SK-N-SH treated with all-trans-retinoic acid at 6 μM for 48 hours (cell line): ENCODE results near the gene KCNK4.

ENCODE experiments used
- ATAC-seq: fragments of 200-7000 bp; cut with Tn5 transposase; 3 replicates; pipeline ENCODE4 v1.9.1; 2020; ENCODE audit warnings: mild to moderate bottlenecking, moderate library complexity
- ARNTL ChIP-seq: fragments of 450-650 bp; formaldehyde crosslinking; IDR thresholded peaks from 2 replicates; pipeline ENCODE4 v1.5.0; 2020; ENCODE audit warnings: low read depth, mild to moderate bottlenecking, moderate library complexity, borderline replicate concordance
- BACH2 ChIP-seq: fragments of 250-450 bp; sonication (Bioruptor Pico); IDR thresholded peaks from 2 replicates; pipeline ENCODE4 v1.9.0; 2021; ENCODE audit warnings: mild to moderate bottlenecking, borderline replicate concordance
- CREB5 ChIP-seq: fragments of 250-450 bp; sonication (Bioruptor Pico); IDR thresholded peaks from 2 replicates; pipeline ENCODE4 v1.5.1; 2020; ENCODE audit warnings: low read depth, mild to moderate bottlenecking, moderate library complexity
- CSDC2 ChIP-seq: fragments of 250-450 bp; sonication (Bioruptor Pico); IDR thresholded peaks from 2 replicates; pipeline ENCODE4 v1.5.0; 2020; ENCODE audit warnings: mild to moderate bottlenecking, moderate library complexity
- CSRNP3 ChIP-seq: fragments of 250-450 bp; sonication (Bioruptor Pico); IDR thresholded peaks from 2 replicates; pipeline ENCODE4 v1.5.1; 2021; ENCODE audit warnings: mild to moderate bottlenecking, moderate library complexity
- GLIS3 ChIP-seq: fragments of 250-450 bp; sonication (Bioruptor Pico); IDR thresholded peaks from 2 replicates; pipeline ENCODE4 v1.5.0; 2020; ENCODE audit warnings: mild to moderate bottlenecking, moderate library complexity
- PATZ1 ChIP-seq: fragments of 250-450 bp; sonication (Bioruptor Pico); IDR thresholded peaks from 2 replicates; pipeline ENCODE4 v1.8.0; 2020; ENCODE audit warnings: mild to moderate bottlenecking, moderate library complexity, borderline replicate concordance
- PPARA ChIP-seq: fragments of 250-450 bp; sonication (Bioruptor Pico); IDR thresholded peaks from 2 replicates; pipeline ENCODE4 v1.5.0; 2020; ENCODE audit warnings: mild to moderate bottlenecking, borderline replicate concordance
- RARB ChIP-seq: fragments of 250-450 bp; sonication (Bioruptor Pico); IDR thresholded peaks from 2 replicates; pipeline ENCODE4 v1.8.0; 2021; ENCODE audit warnings: mild to moderate bottlenecking, moderate library complexity
- SNAI2 ChIP-seq: fragments of 250-450 bp; sonication (Bioruptor Pico); IDR thresholded peaks from 2 replicates; pipeline ENCODE4 v1.5.0; 2020; ENCODE audit warnings: mild to moderate bottlenecking, moderate library complexity
- TCF4 ChIP-seq: fragments of 250-450 bp; sonication (Bioruptor Pico); IDR thresholded peaks from 2 replicates; pipeline ENCODE4 v1.8.0; 2021; ENCODE audit warnings: mild to moderate bottlenecking, moderate library complexity, borderline replicate concordance
- TOX ChIP-seq: fragments of 250-450 bp; sonication (Bioruptor Pico); IDR thresholded peaks from 2 replicates; pipeline ENCODE4 v1.8.0; 2021; ENCODE audit warnings: mild to moderate bottlenecking, moderate library complexity, borderline replicate concordance
- TSHZ2 ChIP-seq: fragments of 250-450 bp; sonication (Bioruptor Pico); IDR thresholded peaks from 2 replicates; pipeline ENCODE4 v1.5.0; 2020; ENCODE audit warnings: mild to moderate bottlenecking, moderate library complexity
- ZC3H10 ChIP-seq: fragments of 250-450 bp; sonication (Bioruptor Pico); IDR thresholded peaks from 2 replicates; pipeline ENCODE4 v1.5.1; 2021; ENCODE audit warnings: mild to moderate bottlenecking, moderate library complexity
- ZFP3 ChIP-seq: fragments of 250-450 bp; sonication (Bioruptor Pico); IDR thresholded peaks from 2 replicates; pipeline ENCODE4 v1.5.0; 2020; ENCODE audit warnings: mild to moderate bottlenecking, moderate library complexity
- ZFP30 ChIP-seq: fragments of 450-650 bp; formaldehyde crosslinking; IDR thresholded peaks from 2 replicates; pipeline ENCODE4 v1.5.0; 2022; ENCODE audit warnings: mild to moderate bottlenecking, moderate library complexity
- ZNF565 ChIP-seq: fragments of 450-650 bp; formaldehyde crosslinking; conservative IDR thresholded peaks from 2 replicates; pipeline ENCODE4 v1.5.0; 2020; ENCODE audit warnings: low read depth, mild to moderate bottlenecking, moderate library complexity
- ZNF70 ChIP-seq: fragments of 450-650 bp; formaldehyde crosslinking; IDR thresholded peaks from 2 replicates; pipeline ENCODE4 v1.5.0; 2020; ENCODE audit warnings: mild to moderate bottlenecking, moderate library complexity
- ZNF8 ChIP-seq: fragments of 450-650 bp; formaldehyde crosslinking; IDR thresholded peaks from 2 replicates; pipeline ENCODE4 v1.5.0; 2020; ENCODE audit warnings: mild to moderate bottlenecking, moderate library complexity
- TF ChIP-seq, protein P1 (sequence below): fragments of 250-450 bp; sonication (Bioruptor Pico); IDR thresholded peaks from 2 replicates; pipeline ENCODE4 v1.8.0; 2021; ENCODE audit warnings: low read depth, mild to moderate bottlenecking, moderate library complexity, borderline replicate concordance

KCNK4 gene

DNA sequence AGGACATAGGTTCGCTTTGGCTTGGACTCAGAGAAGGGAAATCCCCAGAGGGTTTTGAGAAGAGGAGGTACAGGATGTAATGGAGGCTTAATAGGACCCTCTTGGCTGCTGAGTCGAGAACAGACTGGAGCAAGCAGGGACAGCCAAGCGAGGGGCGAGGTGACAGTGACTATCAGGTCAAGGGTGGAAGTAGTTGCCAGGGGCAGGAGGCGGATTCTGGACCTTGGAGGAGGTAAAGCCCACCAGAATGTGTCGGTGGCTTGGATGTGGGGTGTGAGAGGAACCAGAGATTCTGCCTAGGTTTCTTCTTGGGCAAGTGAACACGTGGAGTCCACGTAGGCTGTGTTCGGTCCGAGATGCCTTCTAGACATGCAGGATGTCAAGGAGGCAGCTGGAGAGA is 21.8 kb downstream of the KCNK4 start (continued):
- TF ChIP-seq CREB5 = no peak

DNA sequence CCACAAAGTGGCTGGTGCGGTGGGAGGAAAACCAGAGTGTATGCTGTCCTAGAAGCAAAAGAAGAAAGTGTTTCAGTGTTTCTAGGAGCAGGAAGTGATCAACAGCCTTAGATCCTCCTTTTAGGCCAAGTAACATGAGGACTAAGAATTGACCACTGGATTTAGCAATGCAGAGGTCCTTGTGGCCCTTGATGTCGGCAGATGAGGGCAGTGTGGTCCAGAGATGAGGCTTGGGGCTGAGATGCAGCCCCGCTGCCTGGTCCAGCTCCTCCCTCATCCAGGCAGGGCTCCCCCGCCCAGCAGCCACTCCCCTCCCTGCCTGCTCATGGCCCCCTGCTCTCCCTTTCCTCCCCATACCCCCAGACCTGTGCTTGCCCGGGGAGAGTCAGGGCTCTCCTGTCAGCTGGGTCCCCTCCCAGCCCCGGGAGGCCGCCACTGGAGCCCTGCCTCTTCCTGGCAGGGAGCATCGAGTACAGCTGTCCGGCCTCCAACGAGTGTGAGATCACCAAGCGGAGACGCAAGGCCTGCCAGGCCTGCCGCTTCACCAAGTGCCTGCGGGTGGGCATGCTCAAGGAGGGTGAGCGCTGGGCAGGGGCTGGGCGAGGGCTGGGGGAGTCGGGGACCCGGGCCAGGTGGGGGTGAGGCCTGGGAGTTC is 22.5 kb downstream of the KCNK4 start:
- ATAC-seq = no peak
- TF ChIP-seq ZNF70 = no peak

GRCh38 chr11:64314146-64314804 is 23.2 kb downstream of the KCNK4 start:
- TF ChIP-seq SNAI2 (no peak), PPARA (no peak), ZFP30 (no peak), PATZ1 (CRISPR knock-in tag) (no peak), ARNTL (CRISPR knock-in tag) (no peak), CREB5 (no peak), TCF4 (no peak)
- TF ChIP-seq, protein P1, sequence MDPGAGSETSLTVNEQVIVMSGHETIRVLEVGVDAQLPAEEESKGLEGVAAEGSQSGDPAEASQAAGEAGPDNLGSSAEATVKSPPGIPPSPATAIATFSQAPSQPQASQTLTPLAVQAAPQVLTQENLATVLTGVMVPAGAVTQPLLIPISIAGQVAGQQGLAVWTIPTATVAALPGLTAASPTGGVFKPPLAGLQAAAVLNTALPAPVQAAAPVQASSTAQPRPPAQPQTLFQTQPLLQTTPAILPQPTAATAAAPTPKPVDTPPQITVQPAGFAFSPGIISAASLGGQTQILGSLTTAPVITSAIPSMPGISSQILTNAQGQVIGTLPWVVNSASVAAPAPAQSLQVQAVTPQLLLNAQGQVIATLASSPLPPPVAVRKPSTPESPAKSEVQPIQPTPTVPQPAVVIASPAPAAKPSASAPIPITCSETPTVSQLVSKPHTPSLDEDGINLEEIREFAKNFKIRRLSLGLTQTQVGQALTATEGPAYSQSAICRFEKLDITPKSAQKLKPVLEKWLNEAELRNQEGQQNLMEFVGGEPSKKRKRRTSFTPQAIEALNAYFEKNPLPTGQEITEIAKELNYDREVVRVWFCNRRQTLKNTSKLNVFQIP (CRISPR knock-in tag) = no peak

GRCh38 chr11:64314805-64315561 is 23.9 kb downstream of the KCNK4 start:
- no peak for ATAC-seq
- TF ChIP-seq TCF4 (no peak), PATZ1 (CRISPR knock-in tag) (no peak), TSHZ2 (CRISPR knock-in tag) (no peak), RARB (CRISPR knock-in tag) (no peak), ZNF70 (no peak), GLIS3 (CRISPR knock-in tag) (no peak), CSDC2 (CRISPR knock-in tag) (no peak), ZNF8 (CRISPR knock-in tag) (no peak), ZNF565 (CRISPR knock-in tag) (no peak), ZFP30 (no peak), CSRNP3 (CRISPR knock-in tag) (no peak), TOX (CRISPR knock-in tag) (no peak), ZFP3 (no peak), ARNTL (CRISPR knock-in tag) (no peak), CREB5 (no peak), BACH2 (no peak), ZC3H10 (no peak)

More at GRCh38 chr11:64314146-64314804, 23.2 kb downstream of the KCNK4 start:
- no peak for ATAC-seq
